GM12875 (cell line): Measurements from ENCODE around the gene PTPRM.
"Not testable (repeated sequence)": the region's sequence is repeated elsewhere in the genome, so short reads cannot be mapped to it uniquely, and the experiment has no call there.

Experiments used
- H3K4me3 ChIP-seq: one replicate; pipeline ENCODE4 v1.5.1; 2011; ENCODE audit warnings: low read depth, low read length, control low read depth
- TF ChIP-seq, protein P1 (sequence below): IDR thresholded peaks from 2 replicates; pipeline ENCODE4 v1.5.1; 2011; ENCODE audit warnings: low read depth, mild to moderate bottlenecking, control low read depth, inconsistent platforms, low read length, moderate library complexity, borderline replicate concordance; ENCODE audit not compliant: insufficient read depth

Gene PTPRM

DNA sequence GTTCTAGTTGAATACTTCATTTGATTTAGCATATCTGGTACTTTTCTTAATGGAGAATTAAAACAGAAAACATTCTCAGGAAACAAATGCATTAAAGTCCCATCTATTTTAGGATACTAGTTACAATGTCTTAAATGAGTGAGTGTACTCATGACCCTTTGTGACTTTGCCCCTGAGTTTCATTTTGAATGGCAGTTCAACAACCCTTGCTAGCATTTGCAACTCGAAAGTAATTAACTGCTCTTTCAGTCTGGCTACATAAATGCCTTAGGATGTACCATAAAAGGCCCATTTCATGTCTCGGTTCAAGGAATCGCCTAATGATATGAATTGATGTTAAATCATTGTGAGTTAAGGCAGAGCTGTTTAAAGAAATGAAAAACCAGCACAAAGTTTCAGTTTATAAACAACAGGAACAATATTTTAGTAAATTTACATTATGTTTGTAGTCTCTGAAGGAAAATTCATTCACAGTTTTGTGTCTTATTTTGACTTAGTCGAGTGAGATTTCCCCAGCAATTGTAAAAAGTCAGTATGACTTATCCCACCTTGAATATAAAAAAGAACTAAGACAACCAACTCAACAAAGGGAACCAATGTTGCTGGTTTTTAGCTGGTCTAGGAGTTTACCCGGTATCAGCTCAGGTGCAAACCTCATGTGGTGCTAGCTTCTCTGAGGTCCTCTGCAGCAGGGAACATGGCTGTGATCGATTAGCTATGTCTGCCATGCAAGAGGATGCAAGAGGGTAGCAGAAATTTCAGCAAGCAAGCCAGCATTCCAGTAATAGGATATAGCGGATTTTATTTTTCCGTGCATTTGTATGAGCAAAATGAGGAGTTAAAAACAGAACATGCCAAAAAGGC is 386.2 kb downstream of the PTPRM start:
- H3K4me3 ChIP-seq = no peak overlapping the region
- TF ChIP-seq, protein P1, sequence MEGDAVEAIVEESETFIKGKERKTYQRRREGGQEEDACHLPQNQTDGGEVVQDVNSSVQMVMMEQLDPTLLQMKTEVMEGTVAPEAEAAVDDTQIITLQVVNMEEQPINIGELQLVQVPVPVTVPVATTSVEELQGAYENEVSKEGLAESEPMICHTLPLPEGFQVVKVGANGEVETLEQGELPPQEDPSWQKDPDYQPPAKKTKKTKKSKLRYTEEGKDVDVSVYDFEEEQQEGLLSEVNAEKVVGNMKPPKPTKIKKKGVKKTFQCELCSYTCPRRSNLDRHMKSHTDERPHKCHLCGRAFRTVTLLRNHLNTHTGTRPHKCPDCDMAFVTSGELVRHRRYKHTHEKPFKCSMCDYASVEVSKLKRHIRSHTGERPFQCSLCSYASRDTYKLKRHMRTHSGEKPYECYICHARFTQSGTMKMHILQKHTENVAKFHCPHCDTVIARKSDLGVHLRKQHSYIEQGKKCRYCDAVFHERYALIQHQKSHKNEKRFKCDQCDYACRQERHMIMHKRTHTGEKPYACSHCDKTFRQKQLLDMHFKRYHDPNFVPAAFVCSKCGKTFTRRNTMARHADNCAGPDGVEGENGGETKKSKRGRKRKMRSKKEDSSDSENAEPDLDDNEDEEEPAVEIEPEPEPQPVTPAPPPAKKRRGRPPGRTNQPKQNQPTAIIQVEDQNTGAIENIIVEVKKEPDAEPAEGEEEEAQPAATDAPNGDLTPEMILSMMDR = no peak

DNA sequence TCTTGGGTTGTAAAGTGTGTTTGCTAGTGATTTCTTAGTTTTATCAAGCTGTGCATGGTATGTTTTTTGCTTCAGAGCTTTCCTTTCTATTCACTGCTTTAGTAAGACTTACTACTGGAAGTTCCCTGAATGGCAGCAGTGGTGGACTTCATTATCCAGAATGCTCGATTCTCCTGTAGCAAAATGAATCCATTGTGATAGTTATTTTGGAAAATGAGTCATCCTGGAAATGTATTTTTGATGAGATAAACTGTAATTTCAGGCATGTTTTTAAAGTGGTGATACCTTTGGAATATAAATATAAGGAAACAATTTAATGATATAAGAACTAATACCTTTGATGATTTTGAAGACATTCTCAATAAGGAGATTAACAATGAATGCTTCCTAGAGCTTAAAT is 387.1 kb downstream of the PTPRM start:
- no peak overlapping the region for H3K4me3 ChIP-seq

DNA sequence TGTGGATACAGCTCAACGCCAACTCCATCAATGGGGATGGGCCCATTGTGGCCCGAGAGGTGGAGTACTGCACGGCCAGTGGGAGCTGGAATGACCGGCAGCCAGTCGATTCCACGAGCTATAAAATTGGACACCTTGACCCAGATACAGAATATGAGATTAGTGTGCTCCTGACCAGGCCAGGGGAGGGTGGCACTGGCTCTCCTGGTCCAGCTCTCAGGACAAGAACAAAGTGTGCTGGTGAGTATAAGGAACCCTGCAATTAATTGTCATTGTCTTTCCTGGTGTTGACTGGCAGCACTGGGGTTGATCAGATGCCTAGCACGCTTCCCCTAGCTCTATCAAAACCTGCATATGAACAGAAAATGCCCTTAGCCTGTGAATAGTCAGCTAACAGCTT is 388.1 kb downstream of the PTPRM start:
- no peak overlapping the region for H3K4me3 ChIP-seq
- TF ChIP-seq, protein P1 = no peak

More for the DNA sequence above, 387.1 kb downstream of the PTPRM start:
- TF ChIP-seq, protein P1 = no peak

DNA sequence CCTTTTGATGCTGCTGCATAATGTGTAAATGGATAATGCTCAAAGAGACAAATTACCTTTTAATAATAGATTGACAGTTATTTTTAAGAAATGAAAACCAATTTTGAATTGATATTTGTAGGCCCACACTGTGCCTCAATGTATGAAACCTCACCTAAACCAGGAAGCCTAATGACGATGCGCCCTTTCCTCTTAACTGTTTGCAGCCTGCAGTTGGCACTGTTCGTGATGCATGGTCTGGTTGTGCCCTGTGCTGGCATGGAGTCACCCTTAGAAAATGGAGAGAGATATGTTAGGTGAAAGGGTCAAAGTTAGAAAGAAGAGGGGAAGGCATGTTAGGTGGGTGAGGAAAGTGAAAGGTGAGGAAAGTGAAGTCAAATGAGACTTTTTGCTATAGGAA is 390.2 kb downstream of the PTPRM start:
- H3K4me3 ChIP-seq = no peak overlapping the region
- TF ChIP-seq, protein P1 = no peak

DNA sequence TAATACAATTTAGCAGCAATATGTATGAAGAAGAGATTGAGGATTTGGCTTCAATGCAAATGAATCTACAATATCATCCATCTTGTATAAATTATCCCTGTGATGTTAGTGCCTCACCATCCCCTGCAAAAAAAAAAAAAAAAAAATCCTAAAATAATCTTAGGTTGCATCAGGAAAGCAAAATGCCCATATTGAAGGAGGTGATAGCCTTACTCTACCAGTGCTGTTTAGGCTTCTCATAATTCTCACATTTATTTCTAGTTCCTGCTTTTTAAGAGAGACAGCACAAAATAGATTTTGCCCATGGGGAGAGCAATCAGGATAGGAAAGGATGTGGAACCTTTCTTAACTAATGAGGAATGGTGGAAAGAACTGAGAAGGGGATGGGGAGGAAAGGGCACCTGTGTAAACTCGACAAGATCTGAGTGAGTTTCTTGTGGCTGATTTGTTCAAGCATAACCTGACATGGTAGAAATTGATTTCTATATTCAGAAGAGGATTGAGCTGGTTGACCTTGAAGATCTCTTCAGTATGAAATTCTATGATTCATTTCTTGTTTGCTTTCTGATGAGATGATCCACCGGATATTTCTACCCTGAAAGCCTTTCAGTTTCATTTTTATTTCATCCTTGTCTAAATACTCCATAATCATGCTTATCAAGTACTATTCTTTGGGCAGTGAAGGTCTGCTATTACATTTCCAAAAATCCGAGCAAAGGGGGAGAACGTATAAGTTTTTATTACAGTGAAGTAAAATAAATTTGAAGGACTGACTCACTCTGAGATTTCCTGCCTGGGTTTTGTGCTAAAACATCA is 391.2 kb downstream of the PTPRM start:
- H3K4me3 ChIP-seq = no peak overlapping the region

DNA sequence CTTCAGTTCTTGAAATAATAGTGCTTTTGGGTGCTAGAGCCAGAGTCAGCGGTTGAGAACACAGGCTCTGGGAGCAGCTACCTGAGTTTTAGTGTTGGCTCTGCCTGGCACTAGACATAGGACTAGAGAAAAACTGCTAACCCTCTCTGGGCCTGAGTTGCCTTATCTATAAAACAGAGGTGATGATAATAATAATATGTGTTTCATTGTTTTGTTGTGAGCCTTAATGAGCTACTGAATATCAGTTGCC is 391.7 kb downstream of the PTPRM start:
- H3K4me3 ChIP-seq = no peak overlapping the region
- TF ChIP-seq, protein P1 = no peak

More for the DNA sequence above, 391.2 kb downstream of the PTPRM start:
- TF ChIP-seq, protein P1 = no peak

DNA sequence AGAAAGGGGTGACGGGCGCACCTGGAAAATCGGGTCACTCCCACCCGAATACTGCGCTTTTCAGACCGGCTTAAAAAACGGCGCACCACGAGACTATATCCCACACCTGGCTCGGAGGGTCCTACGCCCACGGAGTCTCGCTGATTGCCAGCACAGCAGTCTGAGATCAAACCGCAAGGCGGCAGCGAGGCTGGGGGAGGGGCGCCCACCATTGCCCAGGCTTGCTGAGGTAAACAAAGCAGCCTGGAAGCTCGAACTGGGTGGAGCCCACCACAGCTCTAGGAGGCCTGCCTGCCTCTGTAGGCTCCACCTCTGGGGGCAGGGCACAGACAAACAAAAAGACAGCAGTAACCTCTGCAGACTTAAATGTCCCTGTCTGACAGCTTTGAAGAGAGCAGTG is 399.6 kb downstream of the PTPRM start:
- H3K4me3 ChIP-seq = not testable (repeated sequence)
